CMK (cell line): Measurements from ENCODE around the gene DLG3.
"Not testable (repeated sequence)": the region's sequence is repeated elsewhere in the genome, so short reads cannot be mapped to it uniquely, and the experiment has no call there.

Experiments used
- DNase-seq: peaks from one replicate; pipeline ENCODE4 v3.0.0-alpha.2; 2010; ENCODE audit warnings: low read depth

Gene DLG3

GRCh38 chrX:70444326-70444945 lies at the start of gene DLG3:
Gene DLG3, plus strand, starts transcription at chrX:70444835. Its CDS starts 367 bp downstream, at chrX:70445202.
- DNase-seq: no peak

- no peak for DNase-seq
Observed at GRCh38 chrX:70398899-70399298, 45.7 kb upstream of the DLG3 start.

- DNase-seq: not testable (repeated sequence)
Observed at GRCh38 chrX:70400181-70400580, 44.5 kb upstream of the DLG3 start.

- no peak for DNase-seq
Observed at GRCh38 chrX:70402721-70403120, 41.9 kb upstream of the DLG3 start.

- DNase-seq: no peak
Observed at GRCh38 chrX:70405003-70405402, 39.6 kb upstream of the DLG3 start.

- DNase-seq: no peak
Observed at GRCh38 chrX:70410921-70411320, 33.7 kb upstream of the DLG3 start.

GRCh38 chrX:70411475-70411874 lies 33.2 kb upstream of the DLG3 start:
- DNase-seq: no peak

- DNase-seq: no peak
Observed at GRCh38 chrX:70421618-70422017, 23.0 kb upstream of the DLG3 start.

- DNase-seq: no peak
Observed at GRCh38 chrX:70422851-70423341, 21.7 kb upstream of the DLG3 start, which contains the start of gene GDPD2. Gene GDPD2, plus strand, starts transcription at chrX:70423314. Its CDS starts 1,671 bp downstream, at chrX:70424985.

GRCh38 chrX:70423936-70424675 lies 20.5 kb upstream of the DLG3 start:
- DNase-seq: no peak

- no peak for DNase-seq
Observed at GRCh38 chrX:70424801-70425200, 19.8 kb upstream of the DLG3 start.

GRCh38 chrX:70426286-70427278 lies 18.1 kb upstream of the DLG3 start:
- DNase-seq: no peak

GRCh38 chrX:70427365-70427764 lies 17.3 kb upstream of the DLG3 start:
- no peak for DNase-seq

GRCh38 chrX:70429759-70430158 lies 14.9 kb upstream of the DLG3 start:
- no peak for DNase-seq

- DNase-seq: no peak
Observed at GRCh38 chrX:70432936-70433847, 11.4 kb upstream of the DLG3 start.

GRCh38 chrX:70433848-70434351 lies 10.7 kb upstream of the DLG3 start:
- no peak for DNase-seq

- DNase-seq: no peak
Observed at GRCh38 chrX:70434352-70434866, 10.2 kb upstream of the DLG3 start.

GRCh38 chrX:70434914-70435586 lies 9.6 kb upstream of the DLG3 start:
- no peak for DNase-seq

GRCh38 chrX:70436343-70436742 lies 8.3 kb upstream of the DLG3 start:
- no peak for DNase-seq

GRCh38 chrX:70437011-70437410 lies 7.6 kb upstream of the DLG3 start:
- no peak for DNase-seq
